HG03558 (cell line): Measurements from ENCODE around the gene PGK1.

ENCODE experiments used
- ATAC-seq: cut with Tn5 transposase; IDR thresholded peaks from one replicate; pipeline ENCODE4 v1.9.1; 2021; ENCODE audit warnings: moderate number of reproducible peaks; ENCODE audit not compliant: unreplicated experiment; ENCODE audit errors: extremely low read depth

PGK1 gene

DNA sequence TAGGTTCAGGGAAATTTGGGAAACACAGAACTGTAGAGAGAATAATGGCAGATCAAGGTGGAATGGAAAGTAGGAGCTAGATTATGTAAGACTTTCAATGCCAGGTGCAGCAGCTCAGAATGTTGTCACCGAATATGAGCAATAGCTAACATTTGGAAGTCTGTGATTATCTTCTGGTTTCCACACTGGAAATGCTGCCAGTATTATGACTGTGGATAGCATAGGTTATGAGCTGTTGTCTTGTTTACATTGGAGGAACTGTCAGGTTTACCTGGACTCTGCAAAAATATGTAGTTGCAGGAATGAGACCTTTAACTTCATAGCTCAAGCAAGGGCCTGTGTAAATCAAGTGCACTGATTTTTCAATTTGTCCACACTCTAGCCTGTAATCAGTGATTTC is 61.4 kb downstream of the PGK1 start:
- no peak for ATAC-seq

DNA sequence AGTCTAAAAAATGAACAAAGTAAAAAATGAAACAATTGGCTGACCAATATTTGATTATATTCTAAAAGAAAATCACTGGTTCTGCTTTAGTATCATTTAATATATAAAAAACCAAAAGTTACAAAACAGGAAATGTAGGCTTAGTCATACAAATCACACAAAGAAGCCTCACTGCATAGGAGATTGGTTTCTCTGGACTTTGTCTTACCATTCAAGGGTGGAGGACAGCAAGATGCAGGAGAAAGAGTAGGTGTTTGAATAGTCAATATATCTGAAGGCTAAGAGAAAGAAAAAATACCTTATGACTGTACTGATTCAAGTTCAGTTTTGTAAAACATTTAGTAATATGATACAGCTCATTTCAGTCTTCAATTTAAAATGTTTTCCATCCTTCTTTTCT is 64.0 kb downstream of the PGK1 start:
- no peak for ATAC-seq
